Amniotic epithelial cell (primary cell): ENCODE data around the gene PPP6R1.
A peak's percentile ranks its signal among the peaks of the same experiment; 100 is the strongest.

Experiments used
- DNase-seq: peaks from one replicate; pipeline ENCODE4 v3.0.0-alpha.2; 2010; ENCODE audit warnings: low read depth

PPP6R1 gene

GRCh38 chr19:55257461-55258420, 1.1 kb downstream of the PPP6R1 start:
- peak; percentile 14 for DNase-seq

GRCh38 chr19:55256562-55257460, 2.0 kb downstream of the PPP6R1 start:
- peak; percentile 33 for DNase-seq

GRCh38 chr19:55255618-55256423, 3.0 kb downstream of the PPP6R1 start:
- peak; percentile 42 for DNase-seq

GRCh38 chr19:55254625-55254977, 4.2 kb downstream of the PPP6R1 start:
- no peak for DNase-seq

- no peak for DNase-seq
Measured at GRCh38 chr19:55253842-55254624, 4.8 kb downstream of the PPP6R1 start.

GRCh38 chr19:55252760-55253663, 5.8 kb downstream of the PPP6R1 start:
- no peak for DNase-seq

GRCh38 chr19:55251341-55252081, 7.3 kb downstream of the PPP6R1 start:
- peak; percentile 40 for DNase-seq

GRCh38 chr19:55250262-55251036, 8.4 kb downstream of the PPP6R1 start:
- DNase-seq, result no peak

GRCh38 chr19:55249841-55250240, 9.0 kb downstream of the PPP6R1 start:
- DNase-seq, result no peak

GRCh38 chr19:55248704-55249103, 10.1 kb downstream of the PPP6R1 start:
- no peak for DNase-seq

- DNase-seq, result no peak
Measured at GRCh38 chr19:55248166-55248675, 10.6 kb downstream of the PPP6R1 start.

GRCh38 chr19:55247621-55248099, 11.2 kb downstream of the PPP6R1 start:
- peak; percentile 72 for DNase-seq

- no peak for DNase-seq
Measured at GRCh38 chr19:55246462-55247451, 12.1 kb downstream of the PPP6R1 start.

GRCh38 chr19:55245236-55245904, 13.4 kb downstream of the PPP6R1 start:
- no peak for DNase-seq

- DNase-seq, result no peak
Measured at GRCh38 chr19:55244004-55244680, 14.7 kb downstream of the PPP6R1 start.

- no peak for DNase-seq
Measured at GRCh38 chr19:55242517-55242916, 16.3 kb downstream of the PPP6R1 start.
